HEK293 (cell line): ENCODE results near the gene CLN5.

ENCODE experiments used
- FEZF1 ChIP-seq: fragments of 450-650 bp; formaldehyde crosslinking; IDR thresholded peaks from 2 replicates; pipeline ENCODE4 v1.5.1; 2016; ENCODE audit warnings: missing biosample characterization, missing genetic modification characterization
- RBAK ChIP-seq: fragments of 450-650 bp; formaldehyde crosslinking; IDR thresholded peaks from 2 replicates; pipeline ENCODE4 v1.5.1; 2016; ENCODE audit warnings: missing biosample characterization, missing genetic modification characterization
- SETDB1 ChIP-seq: IDR thresholded peaks from one replicate; pipeline ENCODE4 v1.6.1; 2017; ENCODE audit warnings: mild to moderate bottlenecking, low read length, moderate library complexity, mixed read lengths; ENCODE audit not compliant: insufficient read length
- TRIM28 ChIP-seq: IDR thresholded peaks from 2 replicates; pipeline ENCODE4 v1.6.1; 2011; ENCODE audit warnings: low read length, control low read depth, borderline replicate concordance
- ZEB2 ChIP-seq: fragments of 450-650 bp; formaldehyde crosslinking; IDR thresholded peaks from 2 replicates; pipeline ENCODE4 v1.5.1; 2016; ENCODE audit warnings: missing biosample characterization, missing genetic modification characterization
- ZFP37 ChIP-seq: fragments of 450-650 bp; formaldehyde crosslinking; IDR thresholded peaks from 2 replicates; pipeline ENCODE4 v1.5.1; 2016; ENCODE audit warnings: missing biosample characterization, missing genetic modification characterization
- ZFP41 ChIP-seq: fragments of 450-650 bp; formaldehyde crosslinking; IDR thresholded peaks from 2 replicates; pipeline ENCODE4 v1.5.1; 2016; ENCODE audit warnings: missing biosample characterization, missing genetic modification characterization, borderline replicate concordance
- ZFP69B ChIP-seq: fragments of 450-650 bp; formaldehyde crosslinking; IDR thresholded peaks from 2 replicates; pipeline ENCODE4 v1.5.1; 2016; ENCODE audit warnings: missing biosample characterization, missing genetic modification characterization
- ZNF114 ChIP-seq: fragments of 450-650 bp; formaldehyde crosslinking; IDR thresholded peaks from 2 replicates; pipeline ENCODE4 v1.5.0; 2017; ENCODE audit warnings: missing biosample characterization, missing genetic modification characterization
- ZNF132 ChIP-seq: fragments of 450-650 bp; formaldehyde crosslinking; IDR thresholded peaks from 2 replicates; pipeline ENCODE4 v1.5.1; 2017; ENCODE audit warnings: missing biosample characterization, missing genetic modification characterization, borderline replicate concordance
- ZNF133 ChIP-seq: fragments of 450-650 bp; formaldehyde crosslinking; IDR thresholded peaks from 2 replicates; pipeline ENCODE4 v1.5.1; 2016; ENCODE audit warnings: missing biosample characterization, missing genetic modification characterization
- ZNF138 ChIP-seq: fragments of 450-650 bp; formaldehyde crosslinking; IDR thresholded peaks from 2 replicates; pipeline ENCODE4 v1.5.1; 2016; ENCODE audit warnings: missing biosample characterization, missing genetic modification characterization, borderline replicate concordance
- ZNF140 ChIP-seq: fragments of 450-650 bp; formaldehyde crosslinking; IDR thresholded peaks from 2 replicates; pipeline ENCODE4 v1.5.1; 2016; ENCODE audit warnings: missing biosample characterization, missing genetic modification characterization
- ZNF223 ChIP-seq: fragments of 450-650 bp; formaldehyde crosslinking; IDR thresholded peaks from 2 replicates; pipeline ENCODE4 v1.5.1; 2016; ENCODE audit warnings: missing biosample characterization, missing genetic modification characterization
- ZNF391 ChIP-seq: fragments of 450-650 bp; formaldehyde crosslinking; IDR thresholded peaks from 2 replicates; pipeline ENCODE4 v1.5.1; 2016; ENCODE audit warnings: low read depth, missing biosample characterization, missing genetic modification characterization, borderline replicate concordance
- ZNF394 ChIP-seq: fragments of 450-650 bp; formaldehyde crosslinking; IDR thresholded peaks from 2 replicates; pipeline ENCODE4 v1.5.1; 2016; ENCODE audit warnings: missing biosample characterization, missing genetic modification characterization, mild to moderate bottlenecking, moderate library complexity, borderline replicate concordance
- ZNF426 ChIP-seq: fragments of 450-650 bp; formaldehyde crosslinking; IDR thresholded peaks from 2 replicates; pipeline ENCODE4 v1.5.1; 2017; ENCODE audit warnings: missing biosample characterization, missing genetic modification characterization, mild to moderate bottlenecking, inconsistent platforms, moderate library complexity
- ZNF433 ChIP-seq: fragments of 450-650 bp; formaldehyde crosslinking; IDR thresholded peaks from 2 replicates; pipeline ENCODE4 v1.5.1; 2016; ENCODE audit warnings: missing biosample characterization, missing genetic modification characterization, low read depth
- ZNF544 ChIP-seq: fragments of 450-650 bp; formaldehyde crosslinking; IDR thresholded peaks from 2 replicates; pipeline ENCODE4 v1.5.0; 2017; ENCODE audit warnings: missing biosample characterization, missing genetic modification characterization
- ZNF660 ChIP-seq: fragments of 450-650 bp; IDR thresholded peaks from 2 replicates; pipeline ENCODE4 v1.5.1; 2018; ENCODE audit warnings: missing biosample characterization, mild to moderate bottlenecking, missing genetic modification characterization
- ZNF701 ChIP-seq: fragments of 450-650 bp; formaldehyde crosslinking; IDR thresholded peaks from 2 replicates; pipeline ENCODE4 v1.5.1; 2016; ENCODE audit warnings: missing biosample characterization, missing genetic modification characterization
- ZNF707 ChIP-seq: fragments of 450-650 bp; formaldehyde crosslinking; IDR thresholded peaks from 2 replicates; pipeline ENCODE4 v1.5.1; 2016; ENCODE audit warnings: missing biosample characterization, missing genetic modification characterization
- TF ChIP-seq, protein P1 (sequence below): fragments of 450-650 bp; formaldehyde crosslinking; IDR thresholded peaks from 2 replicates; pipeline ENCODE4 v1.5.1; 2016; ENCODE audit warnings: missing biosample characterization, missing genetic modification characterization
- TF ChIP-seq, protein P2 (sequence below): IDR thresholded peaks from 2 replicates; pipeline ENCODE4 v1.6.1; 2011; ENCODE audit warnings: mild to moderate bottlenecking, low read depth, low read length, borderline replicate concordance
- TF ChIP-seq, protein P3 (sequence below): fragments of 450-650 bp; formaldehyde crosslinking; IDR thresholded peaks from 2 replicates; pipeline ENCODE4 v1.5.1; 2016; ENCODE audit warnings: missing biosample characterization, missing genetic modification characterization
- TF ChIP-seq, protein P4 (sequence below): fragments of 450-650 bp; formaldehyde crosslinking; IDR thresholded peaks from 2 replicates; pipeline ENCODE4 v1.5.1; 2016; ENCODE audit warnings: missing biosample characterization, missing genetic modification characterization
- TF ChIP-seq, protein P5 (sequence below): fragments of 450-650 bp; formaldehyde crosslinking; IDR thresholded peaks from 2 replicates; pipeline ENCODE4 v1.5.1; 2017; ENCODE audit warnings: missing biosample characterization, missing genetic modification characterization
- TF ChIP-seq, protein P6 (sequence below): fragments of 450-650 bp; formaldehyde crosslinking; IDR thresholded peaks from 2 replicates; pipeline ENCODE4 v1.5.1; 2016; ENCODE audit warnings: missing biosample characterization, missing genetic modification characterization, low read depth
- TF ChIP-seq, protein P7 (sequence below): fragments of 450-650 bp; formaldehyde crosslinking; IDR thresholded peaks from 2 replicates; pipeline ENCODE4 v1.5.1; 2016; ENCODE audit warnings: missing biosample characterization, missing genetic modification characterization
- TF ChIP-seq, protein P8 (sequence below): fragments of 450-650 bp; formaldehyde crosslinking; IDR thresholded peaks from 2 replicates; pipeline ENCODE4 v1.5.1; 2016; ENCODE audit warnings: missing biosample characterization, missing genetic modification characterization

The CLN5 gene

DNA sequence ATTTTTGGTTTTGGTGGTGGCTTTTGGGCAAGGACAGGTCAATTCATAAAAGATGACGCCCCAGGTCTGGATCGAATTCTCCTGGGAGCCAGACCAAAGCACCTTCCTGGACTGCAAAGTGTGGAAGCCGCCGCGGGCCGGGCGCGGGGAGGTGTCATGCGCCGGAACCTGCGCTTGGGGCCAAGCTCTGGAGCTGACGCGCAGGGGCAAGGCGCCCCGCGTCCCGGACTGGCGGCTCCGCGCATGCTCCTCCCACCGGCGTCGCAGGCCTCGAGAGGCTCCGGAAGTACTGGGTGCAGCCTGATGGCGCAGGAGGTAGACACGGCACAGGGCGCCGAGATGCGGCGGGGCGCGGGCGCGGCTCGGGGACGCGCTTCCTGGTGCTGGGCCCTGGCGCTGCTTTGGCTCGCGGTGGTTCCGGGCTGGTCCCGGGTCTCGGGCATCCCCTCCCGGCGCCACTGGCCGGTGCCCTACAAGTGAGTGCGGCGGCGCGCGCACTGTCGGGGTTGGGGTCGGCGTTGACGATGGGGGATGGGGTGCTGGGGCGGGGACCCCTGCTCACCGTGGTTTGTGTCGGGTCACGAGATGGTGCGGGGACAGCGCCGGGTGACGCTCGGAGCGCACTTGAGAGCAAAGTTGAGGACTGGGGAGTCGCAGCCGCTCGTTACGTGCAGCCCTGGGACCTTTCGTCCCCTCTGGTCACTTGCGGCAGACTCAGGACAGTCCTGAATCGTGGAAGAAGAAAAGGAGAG lies at the start of gene CLN5 (continued):
- TF ChIP-seq ZNF133 (tag by site-specific recombination) (no peak), ZNF391 (no peak), RBAK (tag by site-specific recombination) (no peak), ZFP69B (tag by site-specific recombination) (0 out of 2 replicates have a peak, but pooled peaks have one; percentile 34), ZNF132 (tag by site-specific recombination) (no peak), ZFP41 (tag by site-specific recombination) (no peak), ZNF114 (no peak), ZEB2 (tag by site-specific recombination) (no peak), ZNF138 (tag by site-specific recombination) (no peak), ZNF660 (tag by site-specific recombination) (no peak), ZNF544 (tag by site-specific recombination) (no peak), SETDB1 (no peak), ZNF394 (tag by site-specific recombination) (no peak; the same call in 1 of the 2 replicates), ZNF701 (no peak), ZNF223 (no peak), ZNF140 (tag by site-specific recombination) (no peak), TRIM28 (no peak), ZFP37 (tag by site-specific recombination) (peak; percentile 67; the same call in 1 of the 2 replicates), FEZF1 (no peak), ZNF426 (tag by site-specific recombination) (no peak), ZNF707 (tag by site-specific recombination) (no peak), ZNF433 (tag by site-specific recombination) (no peak)
- TF ChIP-seq, protein P1, sequence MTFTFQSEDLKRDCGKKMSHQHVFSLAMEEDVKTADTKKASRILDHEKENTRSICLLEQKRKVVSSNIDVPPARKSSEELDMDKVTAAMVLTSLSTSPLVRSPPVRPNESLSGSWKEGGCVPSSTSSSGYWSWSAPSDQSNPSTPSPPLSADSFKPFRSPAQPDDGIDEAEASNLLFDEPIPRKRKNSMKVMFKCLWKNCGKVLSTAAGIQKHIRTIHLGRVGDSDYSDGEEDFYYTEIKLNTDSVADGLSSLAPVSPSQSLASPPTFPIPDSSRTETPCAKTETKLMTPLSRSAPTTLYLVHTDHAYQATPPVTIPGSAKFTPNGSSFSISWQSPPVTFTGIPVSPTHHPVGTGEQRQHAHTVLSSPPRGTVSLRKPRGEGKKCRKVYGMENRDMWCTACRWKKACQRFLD (tag by site-specific recombination) = no peak
- TF ChIP-seq, protein P2, sequence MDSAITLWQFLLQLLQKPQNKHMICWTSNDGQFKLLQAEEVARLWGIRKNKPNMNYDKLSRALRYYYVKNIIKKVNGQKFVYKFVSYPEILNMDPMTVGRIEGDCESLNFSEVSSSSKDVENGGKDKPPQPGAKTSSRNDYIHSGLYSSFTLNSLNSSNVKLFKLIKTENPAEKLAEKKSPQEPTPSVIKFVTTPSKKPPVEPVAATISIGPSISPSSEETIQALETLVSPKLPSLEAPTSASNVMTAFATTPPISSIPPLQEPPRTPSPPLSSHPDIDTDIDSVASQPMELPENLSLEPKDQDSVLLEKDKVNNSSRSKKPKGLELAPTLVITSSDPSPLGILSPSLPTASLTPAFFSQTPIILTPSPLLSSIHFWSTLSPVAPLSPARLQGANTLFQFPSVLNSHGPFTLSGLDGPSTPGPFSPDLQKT = peak; percentile 78; the same call in 1 of the 2 replicates
- TF ChIP-seq, protein P3, sequence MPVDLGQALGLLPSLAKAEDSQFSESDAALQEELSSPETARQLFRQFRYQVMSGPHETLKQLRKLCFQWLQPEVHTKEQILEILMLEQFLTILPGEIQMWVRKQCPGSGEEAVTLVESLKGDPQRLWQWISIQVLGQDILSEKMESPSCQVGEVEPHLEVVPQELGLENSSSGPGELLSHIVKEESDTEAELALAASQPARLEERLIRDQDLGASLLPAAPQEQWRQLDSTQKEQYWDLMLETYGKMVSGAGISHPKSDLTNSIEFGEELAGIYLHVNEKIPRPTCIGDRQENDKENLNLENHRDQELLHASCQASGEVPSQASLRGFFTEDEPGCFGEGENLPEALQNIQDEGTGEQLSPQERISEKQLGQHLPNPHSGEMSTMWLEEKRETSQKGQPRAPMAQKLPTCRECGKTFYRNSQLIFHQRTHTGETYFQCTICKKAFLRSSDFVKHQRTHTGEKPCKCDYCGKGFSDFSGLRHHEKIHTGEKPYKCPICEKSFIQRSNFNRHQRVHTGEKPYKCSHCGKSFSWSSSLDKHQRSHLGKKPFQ = no peak
- TF ChIP-seq, protein P4, sequence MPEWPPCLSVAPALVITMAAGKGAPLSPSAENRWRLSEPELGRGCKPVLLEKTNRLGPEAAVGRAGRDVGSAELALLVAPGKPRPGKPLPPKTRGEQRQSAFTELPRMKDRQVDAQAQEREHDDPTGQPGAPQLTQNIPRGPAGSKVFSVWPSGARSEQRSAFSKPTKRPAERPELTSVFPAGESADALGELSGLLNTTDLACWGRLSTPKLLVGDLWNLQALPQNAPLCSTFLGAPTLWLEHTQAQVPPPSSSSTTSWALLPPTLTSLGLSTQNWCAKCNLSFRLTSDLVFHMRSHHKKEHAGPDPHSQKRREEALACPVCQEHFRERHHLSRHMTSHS (tag by site-specific recombination) = no peak
- TF ChIP-seq, protein P5, sequence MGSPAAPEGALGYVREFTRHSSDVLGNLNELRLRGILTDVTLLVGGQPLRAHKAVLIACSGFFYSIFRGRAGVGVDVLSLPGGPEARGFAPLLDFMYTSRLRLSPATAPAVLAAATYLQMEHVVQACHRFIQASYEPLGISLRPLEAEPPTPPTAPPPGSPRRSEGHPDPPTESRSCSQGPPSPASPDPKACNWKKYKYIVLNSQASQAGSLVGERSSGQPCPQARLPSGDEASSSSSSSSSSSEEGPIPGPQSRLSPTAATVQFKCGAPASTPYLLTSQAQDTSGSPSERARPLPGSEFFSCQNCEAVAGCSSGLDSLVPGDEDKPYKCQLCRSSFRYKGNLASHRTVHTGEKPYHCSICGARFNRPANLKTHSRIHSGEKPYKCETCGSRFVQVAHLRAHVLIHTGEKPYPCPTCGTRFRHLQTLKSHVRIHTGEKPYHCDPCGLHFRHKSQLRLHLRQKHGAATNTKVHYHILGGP (tag by site-specific recombination) = no peak
- TF ChIP-seq, protein P6, sequence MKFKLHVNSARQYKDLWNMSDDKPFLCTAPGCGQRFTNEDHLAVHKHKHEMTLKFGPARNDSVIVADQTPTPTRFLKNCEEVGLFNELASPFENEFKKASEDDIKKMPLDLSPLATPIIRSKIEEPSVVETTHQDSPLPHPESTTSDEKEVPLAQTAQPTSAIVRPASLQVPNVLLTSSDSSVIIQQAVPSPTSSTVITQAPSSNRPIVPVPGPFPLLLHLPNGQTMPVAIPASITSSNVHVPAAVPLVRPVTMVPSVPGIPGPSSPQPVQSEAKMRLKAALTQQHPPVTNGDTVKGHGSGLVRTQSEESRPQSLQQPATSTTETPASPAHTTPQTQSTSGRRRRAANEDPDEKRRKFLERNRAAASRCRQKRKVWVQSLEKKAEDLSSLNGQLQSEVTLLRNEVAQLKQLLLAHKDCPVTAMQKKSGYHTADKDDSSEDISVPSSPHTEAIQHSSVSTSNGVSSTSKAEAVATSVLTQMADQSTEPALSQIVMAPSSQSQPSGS (tag by site-specific recombination) = no peak
- TF ChIP-seq, protein P7, sequence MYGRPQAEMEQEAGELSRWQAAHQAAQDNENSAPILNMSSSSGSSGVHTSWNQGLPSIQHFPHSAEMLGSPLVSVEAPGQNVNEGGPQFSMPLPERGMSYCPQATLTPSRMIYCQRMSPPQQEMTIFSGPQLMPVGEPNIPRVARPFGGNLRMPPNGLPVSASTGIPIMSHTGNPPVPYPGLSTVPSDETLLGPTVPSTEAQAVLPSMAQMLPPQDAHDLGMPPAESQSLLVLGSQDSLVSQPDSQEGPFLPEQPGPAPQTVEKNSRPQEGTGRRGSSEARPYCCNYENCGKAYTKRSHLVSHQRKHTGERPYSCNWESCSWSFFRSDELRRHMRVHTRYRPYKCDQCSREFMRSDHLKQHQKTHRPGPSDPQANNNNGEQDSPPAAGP (tag by site-specific recombination) = no peak
- TF ChIP-seq, protein P8, sequence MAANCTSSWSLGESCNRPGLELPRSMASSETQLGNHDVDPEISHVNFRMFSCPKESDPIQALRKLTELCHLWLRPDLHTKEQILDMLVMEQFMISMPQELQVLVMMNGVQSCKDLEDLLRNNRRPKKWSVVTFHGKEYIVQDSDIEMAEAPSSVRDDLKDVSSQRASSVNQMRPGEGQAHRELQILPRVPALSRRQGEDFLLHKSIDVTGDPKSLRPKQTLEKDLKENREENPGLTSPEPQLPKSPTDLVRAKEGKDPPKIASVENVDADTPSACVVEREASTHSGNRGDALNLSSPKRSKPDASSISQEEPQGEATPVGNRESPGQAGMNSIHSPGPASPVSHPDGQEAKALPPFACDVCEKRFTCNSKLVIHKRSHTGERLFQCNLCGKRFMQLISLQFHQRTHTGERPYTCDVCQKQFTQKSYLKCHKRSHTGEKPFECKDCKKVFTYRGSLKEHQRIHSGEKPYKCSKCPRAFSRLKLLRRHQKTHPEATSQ (tag by site-specific recombination) = peak; percentile 49; the same call in 1 of the 2 replicates
